Loucy (cell line): ENCODE results near the gene LY6G6D.
A peak's percentile ranks its signal among the peaks of the same experiment; 100 is the strongest.

Experiments used
- H2AFZ ChIP-seq: fragments of 200-600 bp; sonication (generic); 2 replicates; pipeline ENCODE4 v1.6.0; 2016; ENCODE audit warnings: antibody characterized with exemption, mild to moderate bottlenecking, low read length, moderate library complexity
- H3F3A ChIP-seq: fragments of 200-600 bp; 2 replicates; pipeline ENCODE4 v1.6.0; 2016; ENCODE audit warnings: antibody characterized with exemption, low read depth, mild to moderate bottlenecking
- H3K27me3 ChIP-seq: fragments of 200-600 bp; sonication (generic); 2 replicates; pipeline ENCODE4 v1.6.1; 2014; ENCODE audit warnings: low read length, mild to moderate bottlenecking; ENCODE audit not compliant: insufficient read depth, poor library complexity, severe bottlenecking
- H3K36me3 ChIP-seq: fragments of 200-600 bp; sonication (generic); 2 replicates; pipeline ENCODE4 v1.6.1; 2016; ENCODE audit warnings: low read length; ENCODE audit not compliant: insufficient read depth
- H3K4me1 ChIP-seq: fragments of 200-600 bp; sonication (generic); 2 replicates; pipeline ENCODE4 v1.5.1; 2014; ENCODE audit warnings: low read length, mild to moderate bottlenecking; ENCODE audit not compliant: insufficient read depth, poor library complexity, severe bottlenecking
- H3K4me2 ChIP-seq: fragments of 200-600 bp; sonication (generic); 2 replicates; pipeline ENCODE4 v1.6.0; 2014; ENCODE audit warnings: antibody characterized with exemption, low read length, low read depth, mild to moderate bottlenecking; ENCODE audit not compliant: poor library complexity, severe bottlenecking
- H3K4me3 ChIP-seq: fragments of 200-600 bp; sonication (generic); 2 replicates; pipeline ENCODE4 v1.5.1; 2014; ENCODE audit warnings: low read length, mild to moderate bottlenecking, mixed read lengths; ENCODE audit not compliant: poor library complexity, severe bottlenecking
- H3K79me2 ChIP-seq: fragments of 200-600 bp; sonication (generic); 2 replicates; pipeline ENCODE4 v1.6.1; 2014; ENCODE audit warnings: low read length; ENCODE audit not compliant: insufficient read depth
- H3K9ac ChIP-seq: fragments of 200-600 bp; sonication (generic); 2 replicates; pipeline ENCODE4 v1.6.0; 2014; ENCODE audit warnings: mild to moderate bottlenecking, low read depth, low read length, moderate library complexity; ENCODE audit not compliant: poor library complexity, severe bottlenecking
- H3K9me2 ChIP-seq: fragments of 200-600 bp; sonication (generic); replicated peaks from 2 replicates; pipeline ENCODE4 v1.6.1; 2016; ENCODE audit warnings: low read depth, low read length, mixed read lengths
- H3K9me3 ChIP-seq: fragments of 200-600 bp; sonication (generic); 2 replicates; pipeline ENCODE4 v1.6.1; 2014; ENCODE audit warnings: mild to moderate bottlenecking, antibody characterized with exemption, low read length, low read depth; ENCODE audit not compliant: insufficient read depth
- H4K20me1 ChIP-seq: fragments of 200-600 bp; sonication (generic); 2 replicates; pipeline ENCODE4 v1.6.0; 2014; ENCODE audit warnings: antibody characterized with exemption, low read length, mild to moderate bottlenecking; ENCODE audit not compliant: insufficient read depth, poor library complexity, severe bottlenecking
- CTCF ChIP-seq: fragments of 200-600 bp; sonication (generic); conservative IDR thresholded peaks from 2 replicates; pipeline ENCODE4 v1.5.1; 2014; ENCODE audit warnings: mild to moderate bottlenecking, antibody characterized with exemption, low read length
- EZH2phosphoT487 ChIP-seq: fragments of 200-600 bp; IDR thresholded peaks from 2 replicates; pipeline ENCODE4 v1.6.1; 2018; ENCODE audit warnings: antibody characterized with exemption, mild to moderate bottlenecking, moderate library complexity, borderline replicate concordance

Gene LY6G6D

GRCh38 chr6:31669676-31670075 is 45.5 kb upstream of the LY6G6D start, which contains the start of gene LY6G5B:
Gene LY6G5B (plus strand): TSS chr6:31669976. CDS start chr6:31670951, 975 bp downstream.
- H3K9me3 ChIP-seq: no peaks in the 10 kb centered on the region
- peaks cover 24% of the 10 kb centered on the region for H3K4me1 ChIP-seq
- H3K27me3 ChIP-seq: no peaks in the 10 kb centered on the region
- H3K9ac ChIP-seq: peak within 1 kb of the TSS; percentile 98
- H3K36me3 ChIP-seq: peaks cover 54% of the 10 kb centered on the region; the same call in 1 of the 2 replicates
- no peaks in the 10 kb centered on the region for H3K9me2 ChIP-seq
- peak within 1 kb of the TSS; percentile 99 for H3K4me2 ChIP-seq
- TF ChIP-seq CTCF: no peak
- TF ChIP-seq EZH2phosphoT487: no peak
- H3F3A ChIP-seq: no peaks in the 10 kb centered on the region
- H2AFZ ChIP-seq: no peak within 1 kb of the TSS
- H3K4me3 ChIP-seq: no peak within 1 kb of the TSS
- H3K79me2 ChIP-seq: peaks cover 51% of the 10 kb centered on the region
- peaks cover 22% of the 10 kb centered on the region for H4K20me1 ChIP-seq

GRCh38 chr6:31676322-31676903 is 38.7 kb upstream of the LY6G6D start:
- Histone ChIP-seq H3K9ac (no peak overlapping the region), H4K20me1 (no peaks in the 10 kb centered on the region), H3K36me3 (peaks cover 11% of the 10 kb centered on the region; the same call in 1 of the 2 replicates), H3K4me1 (peaks cover 8% of the 10 kb centered on the region), H3K9me3 (no peaks in the 10 kb centered on the region), H3K27me3 (no peaks in the 10 kb centered on the region), H3K4me2 (no peak overlapping the region), H3K9me2 (no peaks in the 10 kb centered on the region), H3F3A (no peaks in the 10 kb centered on the region), H3K4me3 (no peak overlapping the region), H3K79me2 (no peaks in the 10 kb centered on the region), H2AFZ (no peak overlapping the region)
- TF ChIP-seq EZH2phosphoT487: no peak
- TF ChIP-seq CTCF: no peak

- Histone ChIP-seq H3K4me2 (no peak overlapping the region), H3K36me3 (peaks cover 6% of the 10 kb centered on the region; the same call in 1 of the 2 replicates), H3K4me3 (no peak overlapping the region), H3K9ac (no peak overlapping the region), H3K9me2 (no peaks in the 10 kb centered on the region), H2AFZ (no peak overlapping the region), H3F3A (no peaks in the 10 kb centered on the region), H3K9me3 (no peaks in the 10 kb centered on the region), H3K79me2 (no peaks in the 10 kb centered on the region), H3K4me1 (peaks cover 8% of the 10 kb centered on the region), H4K20me1 (no peaks in the 10 kb centered on the region), H3K27me3 (no peaks in the 10 kb centered on the region)
- TF ChIP-seq CTCF: no peak
- no peak for TF ChIP-seq EZH2phosphoT487
Observed at GRCh38 chr6:31676904-31677303, 38.2 kb upstream of the LY6G6D start.
